HG03108 (cell line): Measurements from ENCODE around the gene IFT20.

ENCODE experiments used
- ATAC-seq: cut with Tn5 transposase; IDR thresholded peaks from one replicate; pipeline ENCODE4 v1.9.1; 2021; ENCODE audit warnings: moderate library complexity; ENCODE audit not compliant: unreplicated experiment

Gene IFT20, protein sequence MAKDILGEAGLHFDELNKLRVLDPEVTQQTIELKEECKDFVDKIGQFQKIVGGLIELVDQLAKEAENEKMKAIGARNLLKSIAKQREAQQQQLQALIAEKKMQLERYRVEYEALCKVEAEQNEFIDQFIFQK

DNA sequence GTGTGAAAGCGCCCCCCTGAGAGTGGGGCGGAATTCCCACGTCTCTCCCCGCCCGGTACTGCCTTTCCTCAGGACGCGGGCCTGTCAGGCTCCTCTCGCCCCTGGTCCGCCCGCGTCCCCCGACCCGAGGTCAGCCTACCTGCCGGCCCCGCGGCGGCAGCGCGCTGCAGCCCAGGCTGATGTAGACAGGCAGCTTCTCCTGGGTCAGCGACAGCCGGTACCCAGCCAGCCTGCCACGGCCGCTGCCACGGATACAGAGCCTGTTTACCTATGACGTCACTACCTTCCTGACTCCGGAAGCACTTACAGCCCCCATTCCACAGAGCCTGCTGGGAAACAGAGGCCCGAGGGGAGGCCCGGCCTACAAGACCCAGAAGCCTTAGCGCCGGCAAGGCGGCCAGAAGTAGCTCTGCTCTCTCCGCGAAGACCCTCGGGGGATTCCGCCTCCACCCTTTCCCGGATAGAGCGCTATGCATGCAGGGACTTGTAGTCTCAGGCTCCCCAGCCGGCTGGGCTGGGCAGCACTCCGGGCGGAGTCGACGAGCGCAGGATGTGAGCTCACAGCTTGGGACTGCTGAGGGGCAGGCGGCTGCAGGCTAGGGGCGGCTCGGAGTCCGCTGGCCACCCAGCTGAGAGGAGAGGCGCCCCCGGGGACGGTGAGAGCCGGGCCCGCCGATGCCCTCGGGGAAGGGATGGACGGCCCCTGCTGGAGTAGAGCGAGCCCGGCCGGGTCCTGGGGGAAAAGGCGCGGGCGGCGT lies at the start of gene IFT20, which contains the start of gene TNFAIP1:
Gene IFT20, minus strand, starts transcription at position 272 of the 758 bp plus-strand sequence. CDS start 3,487 bp downstream, outside the sequence.
Gene TNFAIP1, plus strand, starts transcription at position 561 of the 758 bp plus-strand sequence. CDS start 3,761 bp downstream, outside the sequence.
- ATAC-seq: peak; percentile 97

DNA sequence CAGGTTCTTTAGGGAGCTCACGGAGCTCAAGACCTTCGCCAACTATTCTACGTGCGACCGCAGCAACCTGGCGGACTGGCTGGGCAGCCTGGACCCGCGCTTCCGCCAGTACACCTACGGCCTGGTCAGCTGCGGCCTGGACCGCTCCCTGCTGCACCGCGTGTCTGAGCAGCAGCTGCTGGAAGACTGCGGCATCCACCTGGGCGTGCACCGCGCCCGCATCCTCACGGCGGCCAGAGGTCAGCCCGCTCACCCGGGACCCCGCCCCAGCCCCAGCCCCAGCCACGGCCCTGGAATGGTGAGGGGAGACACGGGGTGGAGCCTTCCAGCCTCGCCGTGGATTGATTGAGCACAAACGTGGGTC lies 49.7 kb upstream of the IFT20 start:
- no peak for ATAC-seq

DNA sequence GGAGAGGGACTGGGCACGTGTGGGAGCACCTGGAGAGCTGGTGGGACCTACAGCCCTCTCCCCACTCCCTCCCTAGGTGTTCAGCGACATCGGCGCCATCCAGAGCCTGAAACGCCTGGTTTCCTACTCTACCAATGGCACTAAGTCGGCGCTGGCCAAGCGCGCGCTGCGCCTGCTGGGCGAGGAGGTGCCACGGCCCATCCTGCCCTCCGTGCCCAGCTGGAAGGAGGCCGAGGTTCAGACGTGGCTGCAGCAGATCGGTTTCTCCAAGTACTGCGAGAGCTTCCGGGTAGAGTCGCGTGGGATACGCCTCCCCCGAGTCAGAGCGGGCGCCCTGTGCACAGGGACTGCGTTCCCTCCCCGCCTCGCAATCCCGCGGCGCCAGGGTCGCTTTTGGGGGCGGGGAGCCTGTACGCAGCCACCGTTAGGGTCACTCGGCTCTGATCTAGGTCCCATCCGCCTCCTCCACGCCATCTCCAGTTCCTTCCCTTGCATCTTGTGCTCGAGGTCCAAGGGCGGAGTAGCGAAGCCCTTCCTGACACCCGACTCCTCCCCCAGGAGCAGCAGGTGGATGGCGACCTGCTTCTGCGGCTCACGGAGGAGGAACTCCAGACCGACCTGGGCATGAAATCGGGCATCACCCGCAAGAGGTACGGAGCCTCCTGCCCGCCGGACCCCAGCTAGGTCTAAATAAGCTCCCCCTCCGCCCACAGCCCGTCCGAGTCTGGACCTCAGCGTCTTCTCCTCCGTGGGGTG lies 49.2 kb upstream of the IFT20 start:
- ATAC-seq: no peak

DNA sequence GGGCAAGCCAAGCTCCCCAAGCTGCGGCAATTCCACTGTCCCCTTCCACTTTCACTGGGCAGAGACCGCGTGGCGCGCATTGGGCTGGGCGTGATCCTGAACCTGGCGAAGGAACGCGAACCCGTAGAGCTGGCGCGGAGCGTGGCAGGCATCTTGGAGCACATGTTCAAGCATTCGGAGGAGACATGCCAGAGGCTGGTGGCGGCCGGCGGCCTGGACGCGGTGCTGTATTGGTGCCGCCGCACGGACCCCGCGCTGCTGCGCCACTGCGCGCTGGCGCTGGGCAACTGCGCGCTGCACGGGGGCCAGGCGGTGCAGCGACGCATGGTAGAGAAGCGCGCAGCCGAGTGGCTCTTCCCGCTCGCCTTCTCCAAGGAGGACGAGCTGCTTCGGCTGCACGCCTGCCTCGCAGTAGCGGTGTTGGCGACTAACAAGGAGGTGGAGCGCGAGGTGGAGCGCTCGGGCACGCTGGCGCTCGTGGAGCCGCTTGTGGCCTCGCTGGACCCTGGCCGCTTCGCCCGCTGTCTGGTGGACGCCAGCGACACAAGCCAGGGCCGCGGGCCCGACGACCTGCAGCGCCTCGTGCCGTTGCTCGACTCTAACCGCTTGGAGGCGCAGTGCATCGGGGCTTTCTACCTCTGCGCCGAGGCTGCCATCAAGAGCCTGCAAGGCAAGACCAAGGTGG lies 46.0 kb upstream of the IFT20 start:
- ATAC-seq: no peak

DNA sequence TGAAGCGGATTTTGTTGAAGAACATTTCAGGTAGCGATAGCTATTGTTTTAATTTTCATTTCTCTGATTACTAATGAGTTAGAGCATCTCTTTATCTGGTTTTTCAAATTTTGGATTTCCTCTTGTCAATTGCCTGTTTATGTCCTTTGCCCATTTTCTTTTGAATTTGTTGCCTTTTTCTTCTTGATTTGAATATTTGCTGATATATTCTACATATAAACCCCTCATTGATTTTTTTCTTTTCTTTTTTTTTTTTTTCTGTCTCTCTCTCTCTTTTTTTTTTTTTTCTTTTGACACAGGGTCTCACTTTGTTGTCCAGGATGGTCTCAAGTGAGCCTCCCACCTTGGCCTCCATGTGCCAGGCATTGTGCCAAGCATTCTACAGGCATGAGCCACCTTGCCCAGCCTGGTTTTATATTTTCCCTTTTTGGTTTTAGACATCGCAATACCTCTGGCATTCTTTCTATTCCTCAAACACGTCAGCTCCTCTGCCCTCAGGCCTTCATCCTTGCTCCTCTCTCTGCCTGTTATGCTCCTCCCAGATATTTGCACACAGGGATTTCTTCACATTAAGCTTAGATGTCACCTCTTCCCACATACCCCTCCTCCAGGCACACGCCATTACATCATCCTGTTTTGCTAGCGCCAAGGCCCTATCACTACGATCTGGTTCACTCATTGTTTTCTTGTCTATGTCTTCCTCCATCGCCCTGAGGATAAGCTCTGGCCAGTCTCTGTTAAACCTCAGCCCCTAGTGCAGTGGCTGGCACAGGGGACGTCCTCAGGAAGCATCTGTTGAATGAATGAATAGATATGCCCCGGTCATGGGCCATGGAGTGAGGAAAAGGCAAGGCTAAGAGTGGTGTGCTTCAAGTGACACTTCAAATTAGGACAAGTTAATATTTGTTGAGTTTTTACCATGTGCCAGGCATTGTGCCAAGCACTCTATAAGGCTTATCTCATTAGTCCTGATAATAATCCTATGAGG lies 44.8 kb upstream of the IFT20 start:
- no peak for ATAC-seq

DNA sequence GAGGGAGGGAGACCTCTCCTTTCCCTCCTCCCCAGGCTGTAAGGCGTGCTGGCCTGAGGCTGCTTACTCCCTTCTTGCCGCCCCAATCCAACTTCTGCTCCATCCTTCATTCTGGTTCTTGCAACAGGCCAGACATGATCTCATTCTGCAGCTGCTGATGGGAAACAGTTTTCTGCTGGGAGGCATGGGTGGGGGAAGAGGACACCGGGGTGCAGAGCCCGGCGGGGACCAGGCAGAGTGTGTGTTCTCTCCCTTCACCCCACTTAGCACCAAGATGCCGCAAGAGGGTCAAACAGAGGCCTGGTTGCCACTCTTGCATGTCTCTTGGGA lies 37.6 kb upstream of the IFT20 start:
- ATAC-seq: no peak

DNA sequence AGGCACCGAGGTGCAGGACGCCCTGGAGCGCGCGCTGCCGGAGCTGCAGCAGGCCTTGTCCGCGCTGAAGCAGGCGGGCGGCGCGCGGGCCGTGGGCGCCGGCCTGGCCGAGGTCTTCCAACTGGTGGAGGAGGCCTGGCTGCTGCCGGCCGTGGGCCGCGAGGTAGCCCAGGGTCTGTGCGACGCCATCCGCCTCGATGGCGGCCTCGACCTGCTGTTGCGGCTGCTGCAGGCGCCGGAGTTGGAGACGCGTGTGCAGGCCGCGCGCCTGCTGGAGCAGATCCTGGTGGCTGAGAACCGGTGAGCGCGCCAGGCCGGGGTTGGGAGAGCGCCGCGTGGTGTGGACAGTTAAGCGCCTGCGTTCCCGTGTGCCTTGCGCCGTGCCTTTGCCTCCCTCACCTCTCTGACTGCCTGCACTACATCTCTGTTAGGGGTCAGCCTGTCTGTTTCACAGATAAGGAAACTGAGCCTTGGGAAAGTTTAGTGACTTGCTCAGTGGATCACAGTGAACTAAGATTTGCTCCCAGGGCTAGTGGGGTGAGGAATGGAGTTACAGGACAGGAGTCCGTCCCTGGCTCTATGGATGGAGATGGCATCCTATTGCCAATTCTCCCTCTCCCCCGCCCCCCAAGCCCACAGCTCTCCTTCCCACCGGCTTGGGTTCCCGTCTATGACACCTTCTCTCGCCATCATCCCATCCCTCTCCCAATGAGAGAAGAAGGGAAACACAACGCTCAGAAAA lies 37.1 kb upstream of the IFT20 start:
- peak; percentile 16 for ATAC-seq

DNA sequence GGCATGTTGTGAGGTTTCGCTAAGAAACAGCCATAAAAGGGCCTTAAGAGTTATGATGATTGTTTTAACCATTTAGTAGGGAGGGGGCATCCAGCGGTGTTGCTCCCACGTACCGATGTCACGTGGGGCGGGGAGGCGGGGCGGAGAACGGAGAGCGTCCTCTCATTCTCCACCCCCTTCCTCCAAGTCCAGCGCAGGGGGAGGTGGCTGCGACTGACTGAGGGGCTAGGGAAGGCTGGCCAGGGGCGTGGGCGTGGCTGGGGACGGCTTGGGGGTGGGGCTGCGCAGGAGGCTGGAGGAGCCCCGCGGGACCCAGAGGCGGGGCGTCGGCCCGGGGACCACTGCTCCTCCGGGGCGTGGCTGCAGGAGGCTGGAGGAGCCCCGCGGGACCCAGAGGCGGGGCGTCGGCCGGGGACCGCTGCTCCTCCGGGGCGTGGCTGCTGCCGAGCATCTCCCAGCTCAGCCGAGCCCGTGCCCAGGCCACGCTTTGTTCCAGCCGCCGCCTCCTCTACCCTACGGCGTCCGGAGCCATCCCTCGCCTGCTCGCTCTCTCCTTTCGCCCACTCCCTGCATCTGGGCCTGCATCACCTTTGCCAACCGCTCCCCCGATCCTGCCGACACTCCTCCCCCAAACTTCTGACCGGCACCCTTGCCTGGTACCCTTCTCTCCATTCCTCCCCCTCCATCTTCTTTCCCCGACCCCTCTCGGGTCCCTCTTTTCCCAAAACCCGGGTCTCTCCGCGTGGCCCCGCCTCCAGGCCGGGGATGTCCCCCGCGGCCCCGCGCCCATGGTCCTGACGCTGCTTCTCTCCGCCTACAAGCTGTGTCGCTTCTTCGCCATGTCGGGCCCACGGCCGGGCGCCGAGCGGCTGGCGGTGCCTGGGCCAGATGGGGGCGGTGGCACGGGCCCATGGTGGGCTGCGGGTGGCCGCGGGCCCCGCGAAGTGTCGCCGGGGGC lies 36.3 kb upstream of the IFT20 start, which contains the start of gene SARM1:
Gene SARM1, plus strand, starts transcription at position 450 of the 958 bp plus-strand sequence. Its CDS starts 339 bp downstream, at position 789.
- ATAC-seq: peak; percentile 68

DNA sequence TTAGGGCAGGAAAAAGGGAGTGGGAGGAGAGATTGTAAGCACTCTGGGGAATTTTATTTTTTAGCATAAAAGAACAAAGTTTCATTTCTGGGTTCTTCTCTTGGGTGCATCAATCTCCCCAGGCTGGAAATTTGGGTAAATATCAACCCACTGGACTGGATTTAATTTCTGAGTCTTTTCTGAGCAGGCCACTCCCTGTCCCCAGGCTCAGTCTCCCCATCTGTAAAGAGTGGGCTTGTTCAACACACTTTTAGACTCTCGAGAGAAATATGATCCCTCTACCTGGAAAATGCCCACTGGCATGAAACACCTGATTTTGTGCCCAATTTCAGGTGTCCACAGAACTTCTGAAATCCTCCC lies 35.5 kb upstream of the IFT20 start:
- ATAC-seq: no peak

DNA sequence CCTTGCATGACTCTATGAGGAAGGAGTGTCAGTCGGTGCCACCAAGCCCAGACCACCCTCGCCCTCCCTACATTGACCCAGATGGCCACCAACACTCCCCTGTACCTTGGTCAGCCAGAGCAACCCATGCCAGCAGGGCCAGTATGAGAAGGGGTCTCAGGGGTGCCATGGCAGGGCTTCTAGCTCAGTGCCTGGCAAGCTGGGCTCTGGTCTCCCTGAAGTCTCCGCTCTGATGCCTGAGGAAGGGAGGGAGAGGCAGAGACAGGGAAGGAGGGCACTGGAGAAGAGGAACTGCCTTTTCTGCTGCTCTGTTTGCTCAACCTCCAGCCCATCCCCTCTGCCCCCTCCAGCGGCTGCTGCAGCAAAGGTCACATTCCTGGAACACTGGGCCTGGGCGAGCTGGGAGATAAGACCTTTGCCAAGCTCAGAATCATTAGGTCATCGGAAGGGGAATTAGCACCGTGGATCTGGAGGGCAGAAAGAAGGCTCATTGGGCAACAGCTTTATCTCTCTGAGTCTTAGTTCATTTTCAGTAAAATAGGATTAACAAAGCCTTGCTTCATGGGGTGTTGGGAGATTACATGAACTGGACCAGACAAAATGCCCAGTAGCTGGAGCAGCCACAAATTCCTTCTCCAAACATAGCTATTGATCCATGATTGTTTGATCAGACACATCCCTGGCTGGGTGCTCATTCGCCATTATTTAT lies 34.9 kb upstream of the IFT20 start, which contains the start of gene VTN:
Gene VTN, minus strand, starts transcription at position 273 of the 709 bp plus-strand sequence. Its CDS starts 104 bp downstream, at position 169.
- no peak for ATAC-seq

DNA sequence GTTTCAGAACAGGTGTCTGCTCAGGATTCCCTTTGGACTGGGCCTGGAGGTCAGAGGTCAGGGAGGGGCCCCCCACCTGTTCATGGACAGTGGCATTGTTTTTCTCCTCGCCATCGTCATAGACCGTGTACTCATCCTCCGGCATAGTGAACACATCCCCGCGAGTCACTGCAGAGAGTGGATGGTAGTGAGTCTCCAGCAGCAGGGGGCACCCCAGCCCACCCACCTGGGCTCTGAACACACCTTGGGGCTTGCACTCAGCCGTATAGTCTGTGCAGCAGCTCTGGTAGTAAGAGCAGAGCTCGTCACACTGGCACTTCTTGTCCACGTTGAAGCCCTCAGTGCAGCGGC lies 34.4 kb upstream of the IFT20 start:
- ATAC-seq: no peak

DNA sequence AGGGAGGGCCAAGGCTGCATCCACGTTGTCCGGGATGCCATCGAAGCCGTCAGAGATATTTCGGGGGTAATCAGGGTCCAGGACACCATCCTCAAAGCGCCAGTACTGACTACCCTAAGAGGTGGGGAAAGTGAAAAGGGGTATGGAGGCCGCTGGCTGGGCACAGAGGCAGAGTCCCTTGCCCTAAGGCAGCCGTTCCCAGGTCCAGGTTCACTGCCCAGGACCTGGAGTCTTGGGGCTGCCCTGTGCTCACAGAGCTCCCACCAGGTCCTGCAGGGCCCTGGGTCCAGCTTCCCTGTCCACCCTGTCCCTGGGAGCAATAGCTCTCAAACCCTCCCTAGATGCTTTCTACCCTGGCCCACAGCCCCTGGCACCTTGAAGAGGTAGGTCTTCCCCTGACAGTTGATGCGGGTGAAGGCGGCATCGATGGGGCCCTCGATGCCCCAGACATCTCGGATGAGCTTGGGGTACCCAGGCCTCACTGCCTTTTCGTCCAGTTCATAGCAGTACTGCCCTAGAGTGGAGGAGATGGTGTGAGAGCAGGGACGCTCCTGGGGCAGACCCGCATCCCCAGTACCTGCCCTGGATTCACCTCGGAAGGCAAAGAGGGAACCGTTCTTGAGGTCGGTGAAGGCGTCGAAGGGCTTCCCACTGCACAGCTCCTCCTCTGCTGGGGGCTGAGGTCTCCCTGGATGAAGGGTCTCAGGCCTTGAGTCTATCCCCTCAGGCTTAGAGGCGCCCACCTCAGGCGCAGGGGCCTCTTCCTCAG lies 33.8 kb upstream of the IFT20 start:
- ATAC-seq: no peak

DNA sequence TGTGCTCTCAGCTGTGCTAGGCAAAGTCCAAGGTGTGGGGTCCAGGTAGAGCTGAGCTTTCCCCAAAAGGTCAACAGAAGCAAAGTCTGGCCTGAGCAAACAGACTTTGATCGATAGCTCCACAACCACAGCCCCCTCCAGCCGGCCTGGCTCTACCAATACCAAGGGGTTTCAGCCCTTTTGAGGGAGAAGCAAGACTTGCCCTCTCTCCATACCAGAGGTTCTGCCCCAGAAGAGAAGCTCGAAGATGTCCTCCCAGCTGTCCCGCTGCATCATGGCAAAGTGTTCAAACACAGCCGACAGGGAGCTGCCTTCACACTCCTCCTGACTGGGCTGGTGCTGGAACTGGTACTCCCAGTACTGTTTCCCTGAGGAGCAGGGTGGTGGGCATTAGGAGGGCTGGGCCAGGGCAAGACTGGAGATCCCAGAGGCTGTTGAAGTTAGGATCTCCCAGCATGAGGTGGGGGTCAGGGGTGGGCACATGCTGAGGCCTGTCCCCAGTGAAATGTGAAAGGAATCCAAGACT lies 33.1 kb upstream of the IFT20 start:
- ATAC-seq: no peak

DNA sequence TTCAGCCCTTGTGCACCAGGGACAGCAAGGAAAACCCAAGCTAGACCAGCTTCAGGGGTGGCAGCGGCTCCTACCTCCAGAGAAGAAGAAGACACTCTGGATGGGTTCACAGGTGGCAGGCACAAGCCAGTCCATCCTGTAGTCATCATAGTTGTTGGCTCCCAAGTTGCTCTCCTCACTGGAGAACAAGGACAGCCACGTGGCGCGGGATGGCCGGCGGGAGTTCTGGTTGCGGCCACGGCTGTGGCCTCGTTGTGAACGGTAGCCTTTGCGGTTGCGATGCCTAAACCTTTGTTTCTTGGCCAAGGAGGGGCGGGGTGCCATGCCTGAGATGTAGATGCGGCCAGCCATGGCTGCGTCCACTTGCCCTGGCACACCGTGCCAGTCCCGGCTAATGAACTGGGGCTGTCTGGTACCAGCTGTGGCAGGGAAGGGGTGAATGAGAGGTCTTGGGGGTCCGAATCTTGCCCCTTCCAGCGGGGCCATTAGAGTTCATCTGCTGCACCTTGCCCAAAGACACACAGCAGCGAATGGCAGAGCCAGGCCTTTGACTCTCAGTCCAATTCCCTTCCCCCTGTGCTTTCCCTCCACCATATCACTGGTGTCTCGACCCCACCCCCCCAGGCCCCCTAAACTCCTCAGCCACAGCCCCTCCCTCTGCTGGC lies 32.5 kb upstream of the IFT20 start:
- ATAC-seq: no peak

DNA sequence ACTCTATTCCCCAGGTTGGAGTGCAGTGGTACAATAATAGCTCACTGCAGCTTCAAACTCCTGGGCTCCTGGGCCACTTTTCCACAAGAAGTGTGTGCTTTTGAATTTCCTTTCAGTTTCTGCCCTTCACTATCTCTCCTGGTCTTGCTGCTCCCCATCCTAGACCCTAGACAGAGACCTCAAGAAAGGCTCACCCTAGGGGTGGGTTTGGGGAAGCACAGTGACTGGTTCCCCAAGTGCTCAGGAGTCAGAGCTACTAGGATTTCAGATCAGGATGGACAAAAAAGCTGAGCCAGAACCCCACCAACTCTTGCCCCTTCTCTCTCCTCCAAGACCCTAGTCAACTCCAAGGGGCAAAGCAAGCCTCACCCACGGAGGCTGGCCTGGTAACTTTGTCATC lies 31.3 kb upstream of the IFT20 start:
- no peak for ATAC-seq

DNA sequence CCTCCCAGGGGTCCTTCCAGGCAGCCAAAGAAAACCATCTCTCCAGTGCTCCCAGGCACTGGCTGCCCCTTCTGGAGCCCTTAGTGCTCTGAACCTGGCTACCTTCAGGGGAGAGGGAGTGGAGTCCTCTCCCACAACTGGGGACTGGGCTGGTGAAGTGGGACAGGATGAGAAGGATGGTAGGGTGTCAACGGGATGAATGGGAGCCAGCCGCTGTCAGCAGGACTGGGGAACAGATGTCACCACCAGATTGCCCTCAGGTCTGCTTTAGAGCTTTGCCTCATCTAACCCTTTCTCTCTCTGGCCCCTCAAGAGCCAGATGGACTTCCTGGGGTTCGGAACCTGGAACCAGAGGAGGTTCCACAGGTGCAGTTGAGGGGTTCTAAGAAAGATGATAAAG lies 30.2 kb upstream of the IFT20 start:
- no peak for ATAC-seq
